Measurements from ENCODE around the gene MBD3L1. TPM values are rescaled to one million over a fixed set of nuclear protein-coding genes. Genes with fewer than 3 reads are reported as not detected.

Gene MBD3L1
- total and polyA plus RNA-seq, 9 donors, result not detected

DNA sequence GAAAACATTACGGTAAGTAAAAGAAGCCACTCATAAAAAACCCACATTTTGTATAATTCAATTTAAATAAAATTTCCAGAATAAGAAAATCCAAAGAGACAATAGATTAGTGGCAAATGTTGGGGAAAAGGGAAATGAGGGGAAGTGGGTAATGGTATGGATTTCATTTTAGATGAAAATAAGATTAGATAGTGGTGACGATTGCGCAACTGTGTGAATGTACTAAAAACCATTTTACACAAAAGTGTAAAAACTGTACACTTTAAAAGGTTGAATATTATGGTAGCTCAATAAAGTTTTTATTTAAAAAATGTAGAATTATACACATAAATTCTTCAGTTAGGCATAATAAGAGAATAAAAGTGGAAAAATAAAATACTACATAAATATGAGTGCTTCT is 3.7 kb downstream of the MBD3L1 start:
- 92 to 94% (median 93%) methylated on average over 3 of the region's 3 CpGs for WGBS, 3 donors
- Histone ChIP-seq H3K27me3 (no peaks in the 10 kb centered on the region), H3K36me3 (no peaks in the 10 kb centered on the region), H3K27ac (no peak overlapping the region), H3K4me1 (ENCODE audit: insufficient read depth) (peaks cover 2% of the 10 kb centered on the region), H3K4me3 (no peak overlapping the region), H3K9me3 (no peaks in the 10 kb centered on the region)
- TF ChIP-seq POLR2A (IDR thresholded peaks at IDR 0.05) (no peak), EP300 (IDR thresholded peaks at IDR 0.05) (no peak)
- TF ChIP-seq, protein P1, sequence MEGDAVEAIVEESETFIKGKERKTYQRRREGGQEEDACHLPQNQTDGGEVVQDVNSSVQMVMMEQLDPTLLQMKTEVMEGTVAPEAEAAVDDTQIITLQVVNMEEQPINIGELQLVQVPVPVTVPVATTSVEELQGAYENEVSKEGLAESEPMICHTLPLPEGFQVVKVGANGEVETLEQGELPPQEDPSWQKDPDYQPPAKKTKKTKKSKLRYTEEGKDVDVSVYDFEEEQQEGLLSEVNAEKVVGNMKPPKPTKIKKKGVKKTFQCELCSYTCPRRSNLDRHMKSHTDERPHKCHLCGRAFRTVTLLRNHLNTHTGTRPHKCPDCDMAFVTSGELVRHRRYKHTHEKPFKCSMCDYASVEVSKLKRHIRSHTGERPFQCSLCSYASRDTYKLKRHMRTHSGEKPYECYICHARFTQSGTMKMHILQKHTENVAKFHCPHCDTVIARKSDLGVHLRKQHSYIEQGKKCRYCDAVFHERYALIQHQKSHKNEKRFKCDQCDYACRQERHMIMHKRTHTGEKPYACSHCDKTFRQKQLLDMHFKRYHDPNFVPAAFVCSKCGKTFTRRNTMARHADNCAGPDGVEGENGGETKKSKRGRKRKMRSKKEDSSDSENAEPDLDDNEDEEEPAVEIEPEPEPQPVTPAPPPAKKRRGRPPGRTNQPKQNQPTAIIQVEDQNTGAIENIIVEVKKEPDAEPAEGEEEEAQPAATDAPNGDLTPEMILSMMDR (IDR thresholded peaks at IDR 0.05), result no peak
- no peak for DNase-seq
- intact Hi-C loops (cut with DNase I), result loop anchor here in 1 of 4 donors (10.0 kb wide), 1 partner anchor 221 kb away; the partner anchor contains the start of gene ADAMTS10

DNA sequence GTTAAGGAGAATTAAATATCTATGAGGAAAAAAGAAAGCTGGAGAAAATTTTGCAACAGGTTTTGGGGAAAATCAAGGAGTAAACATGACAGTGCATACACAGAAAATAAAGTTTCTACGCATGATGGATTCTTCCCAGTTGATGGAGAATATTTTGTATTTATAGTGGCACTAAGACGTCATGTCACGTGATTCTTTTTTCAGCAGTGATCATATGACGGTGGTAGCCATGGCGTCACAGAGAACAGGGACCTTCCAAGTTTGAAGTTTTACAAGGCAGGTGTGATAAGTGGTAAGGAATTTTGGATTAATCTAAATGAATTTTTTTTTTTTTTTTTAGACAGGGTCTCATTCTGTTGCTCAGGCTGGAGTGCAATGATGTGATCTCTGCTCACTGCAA is 8.5 kb downstream of the MBD3L1 start:
- Histone ChIP-seq H3K9me3 (no peaks in the 10 kb centered on the region), H3K27ac (no peak overlapping the region), H3K36me3 (no peaks in the 10 kb centered on the region), H3K4me1 (ENCODE audit: insufficient read depth) (no peaks in the 10 kb centered on the region), H3K4me3 (no peak overlapping the region), H3K27me3 (no peaks in the 10 kb centered on the region)
- no peak for TF ChIP-seq EP300 (IDR thresholded peaks at IDR 0.05)
- TF ChIP-seq, protein P1 (IDR thresholded peaks at IDR 0.05), result no peak
- TF ChIP-seq POLR2A (IDR thresholded peaks at IDR 0.05), result no peak
- intact Hi-C loops (cut with DNase I), result no loop called here
- no peak for DNase-seq
- 83 to 86% (median 85%) methylated on average over 5 of the region's 5 CpGs for whole genome bisulfite sequencing, 3 donors

DNA sequence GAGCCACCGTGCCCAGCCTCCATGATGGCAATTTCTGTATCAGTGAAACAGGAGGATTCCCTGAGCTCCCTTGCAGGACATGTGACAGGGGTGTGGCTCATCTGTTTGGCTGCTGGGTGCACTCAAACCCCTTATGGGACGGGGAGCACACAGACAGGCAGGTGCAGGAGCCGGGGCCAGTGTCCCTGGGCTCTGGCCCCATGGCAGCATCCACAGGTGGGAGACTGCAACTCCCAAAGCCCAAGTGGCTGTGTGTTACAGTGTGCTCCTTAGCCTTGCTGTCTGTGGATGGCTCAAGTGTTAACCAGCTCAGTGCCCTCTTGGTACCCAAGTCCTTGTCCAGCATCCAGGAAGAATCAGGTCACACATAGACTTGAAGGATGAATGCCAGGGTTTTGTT is 14.6 kb downstream of the MBD3L1 start:
- H3K27me3 ChIP-seq, result no peaks in the 10 kb centered on the region
- TF ChIP-seq EP300 (IDR thresholded peaks at IDR 0.05), result no peak
- TF ChIP-seq POLR2A (IDR thresholded peaks at IDR 0.05), result no peak
- TF ChIP-seq, protein P1 (IDR thresholded peaks at IDR 0.05), result no peak
- no peaks in the 10 kb centered on the region for H3K4me1 ChIP-seq (ENCODE audit: insufficient read depth)
- intact Hi-C loops (cut with DNase I), result no loop called here
- H3K27ac ChIP-seq, result no peak overlapping the region
- 67 to 78% (median 72%) methylated on average over 3 of the region's 3 CpGs for WGBS, 3 donors
- DNase-seq, result no peak
- H3K9me3 ChIP-seq, result no peaks in the 10 kb centered on the region
- H3K36me3 ChIP-seq, result no peaks in the 10 kb centered on the region
- no peak overlapping the region for H3K4me3 ChIP-seq

DNA sequence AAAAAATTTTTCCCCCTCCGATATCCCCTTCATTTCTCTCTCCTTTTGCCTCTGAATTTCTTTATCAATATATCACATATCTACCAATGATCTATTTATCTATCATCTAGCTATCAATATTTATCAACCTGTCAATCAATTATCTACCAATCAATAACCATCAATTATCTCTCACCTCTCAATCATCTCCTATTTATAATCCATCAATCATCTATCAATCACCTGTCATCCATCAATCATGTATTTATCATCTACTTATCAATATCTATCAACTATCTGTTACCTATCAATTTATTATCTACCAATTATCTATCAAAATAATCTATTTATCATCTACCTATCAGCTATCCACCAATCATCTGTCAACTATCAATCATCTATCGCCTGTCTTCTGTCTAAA is 17.1 kb downstream of the MBD3L1 start:
- no peak for DNase-seq
- Histone ChIP-seq H3K36me3 (no peaks in the 10 kb centered on the region), H3K9me3 (no peaks in the 10 kb centered on the region), H3K4me3 (no peak overlapping the region), H3K27me3 (no peaks in the 10 kb centered on the region), H3K27ac (no peak overlapping the region), H3K4me1 (ENCODE audit: insufficient read depth) (no peaks in the 10 kb centered on the region)
- WGBS, 3 donors, result 86 to 94% (median 89%) methylated on average over 2 of the region's 2 CpGs
- TF ChIP-seq POLR2A (IDR thresholded peaks at IDR 0.05) (no peak), EP300 (IDR thresholded peaks at IDR 0.05) (no peak)
- TF ChIP-seq, protein P1 (IDR thresholded peaks at IDR 0.05), result no peak
- intact Hi-C loops (cut with DNase I), result no loop called here
